ENCODE data around the gene AADACL3. TPM values are rescaled to one million over a fixed set of nuclear protein-coding genes. Genes with fewer than 3 reads are reported as not detected.

Gene AADACL3
- total and polyA plus RNA-seq, 2 donors (not counting 3 experiments of a cell fraction or from before 2014, with no cell fraction given) = not detected

DNA sequence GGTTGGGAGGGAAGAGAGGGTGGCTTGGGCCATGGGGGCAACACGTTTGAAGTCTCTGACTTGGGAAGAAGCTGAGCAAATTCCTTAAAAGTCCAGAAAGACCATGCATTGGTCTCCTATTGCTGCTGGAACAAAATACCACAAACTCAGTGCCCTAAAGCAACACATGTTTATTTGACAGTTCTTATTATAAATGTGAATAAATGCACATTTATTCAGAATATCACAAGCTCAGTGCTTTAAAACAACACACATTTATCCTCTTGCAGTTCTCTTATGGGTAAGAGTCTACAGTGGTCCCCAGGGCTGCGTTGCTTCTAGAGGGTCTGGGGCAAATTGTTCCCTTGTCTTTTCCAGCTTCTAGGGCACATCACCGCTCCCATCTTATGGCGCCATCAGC is 47.6 kb downstream of the AADACL3 start:
- dilution Hi-C loops (cut with MboI; ENCODE audit: extremely low pct_ligation_motif_present, low sequenced_read_pairs) = no loop called here
- Histone ChIP-seq H3K9me1 (replicated peaks; ENCODE audit: control insufficient read depth, extremely low read depth, insufficient read depth, low read length) (no peaks in the 10 kb centered on the region), H3K36me3 (ENCODE audit: control insufficient read depth in 2 of 2, extremely low read depth in 1 of 2, insufficient read depth in 2 of 2, low read length in 2 of 2) (no peaks in the 10 kb centered on the region), H3K4me3 (replicated peaks in 1 of 3; ENCODE audit: insufficient read depth in 1 of 3, low read depth in 1 of 3, low read length in 3 of 3) (no peak overlapping the region), H3K9me3 (replicated peaks; ENCODE audit: control insufficient read depth, insufficient read depth, low read length) (no peaks in the 10 kb centered on the region), H4K20me1 (replicated peaks; ENCODE audit: control insufficient read depth, extremely low read depth, insufficient read depth, low read length) (no peaks in the 10 kb centered on the region), H3K27ac (ENCODE audit: insufficient read depth, low read depth, low read length) (no peak overlapping the region), H3K9ac (replicated peaks; ENCODE audit: extremely low read depth, insufficient read depth, low read length) (no peak overlapping the region), H3K4me1 (ENCODE audit: control insufficient read depth, extremely low read depth, insufficient read depth, low read length) (no peaks in the 10 kb centered on the region), H3K27me3 (ENCODE audit: control insufficient read depth in 2 of 2, insufficient read depth in 2 of 2, low read length in 2 of 2) (no peaks in the 10 kb centered on the region), H2AFZ (ENCODE audit: low read depth, low read length) (no peak overlapping the region), H3K79me2 (ENCODE audit: control insufficient read depth, insufficient read depth, low read length) (no peaks in the 10 kb centered on the region), H3K4me2 (ENCODE audit: insufficient read depth, low read length) (no peak overlapping the region)
- TF ChIP-seq JUN (IDR thresholded peaks at IDR 0.05; ENCODE audit: borderline replicate concordance, insufficient read depth, insufficient read length, low read depth) (no peak), EZH2 (IDR thresholded peaks at IDR 0.05; ENCODE audit: borderline replicate concordance, low read depth, low read length, severe bottlenecking) (no peak), CTCF (IDR thresholded peaks at IDR 0.05; ENCODE audit: extremely low read depth in 1 of 2, insufficient read depth in 1 of 2, low read depth in 1 of 2, low read length in 2 of 2) (no peak), MYC (IDR thresholded peaks at IDR 0.05; ENCODE audit: low read depth, low read length) (no peak), GATA2 (IDR thresholded peaks at IDR 0.05; ENCODE audit: insufficient read depth, insufficient read length, low read depth, low read length) (no peak), FOS (IDR thresholded peaks at IDR 0.05; ENCODE audit: borderline replicate concordance, insufficient read depth, low read length) (no peak), POLR2AphosphoS5 (IDR thresholded peaks at IDR 0.05; ENCODE audit: insufficient read depth, low read depth, low read length) (no peak), POLR2A (IDR thresholded peaks at IDR 0.05; ENCODE audit: low read depth, low read length) (no peak)
- TF ChIP-seq, protein P1, sequence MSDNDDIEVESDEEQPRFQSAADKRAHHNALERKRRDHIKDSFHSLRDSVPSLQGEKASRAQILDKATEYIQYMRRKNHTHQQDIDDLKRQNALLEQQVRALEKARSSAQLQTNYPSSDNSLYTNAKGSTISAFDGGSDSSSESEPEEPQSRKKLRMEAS (IDR thresholded peaks at IDR 0.05; ENCODE audit: insufficient read depth, insufficient read length) = no peak
- no TSS peak for BruUV-seq (replicated peaks)
- no peak for DNase-seq (ENCODE audit: low read depth, low spot score)
- POLR2A ChIA-PET = no interaction called here
- CTCF ChIA-PET = no interaction called here
- intact Hi-C loops (cut with micrococcal nuclease) = no loop called here
- FAIRE-seq = no peak
